ENCODE results near the gene TFF1.
"Not testable (repeated sequence)": the region's sequence is repeated elsewhere in the genome, so short reads cannot be mapped to it uniquely, and the experiment has no call there.

Gene TFF1

DNA sequence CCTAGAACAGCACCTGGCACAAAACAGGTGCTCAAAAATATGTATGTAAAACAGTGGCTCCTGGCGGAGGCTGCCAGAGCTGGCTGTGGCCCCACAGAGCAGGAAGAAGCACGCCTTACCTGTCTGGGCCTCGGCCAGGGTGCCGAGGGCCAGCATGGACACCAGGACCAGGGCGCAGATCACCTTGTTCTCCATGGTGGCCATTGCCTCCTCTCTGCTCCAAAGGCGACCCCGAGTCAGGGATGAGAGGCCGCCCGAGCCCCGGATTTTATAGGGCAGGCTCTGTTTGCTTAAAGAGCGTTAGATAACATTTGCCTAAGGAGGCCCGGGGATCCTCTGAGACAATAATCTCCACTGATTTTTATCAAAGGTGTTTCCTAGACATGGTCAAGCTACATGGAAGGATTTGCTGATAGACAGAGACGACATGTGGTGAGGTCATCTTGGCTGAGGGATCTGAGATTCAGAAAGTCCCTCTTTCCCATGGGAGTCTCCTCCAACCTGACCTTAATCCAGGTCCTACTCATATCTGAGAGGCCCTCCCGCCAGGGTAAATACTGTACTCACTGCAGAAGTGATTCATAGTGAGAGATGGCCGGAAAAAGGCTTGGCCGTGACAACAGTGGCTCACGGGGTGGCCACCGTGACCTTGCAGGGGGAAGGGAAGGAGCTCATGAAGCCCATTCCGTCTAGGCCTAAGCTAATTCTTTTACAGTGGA is at the start of gene TFF1:
TSS of gene TFF1 (minus strand) at position 244 of the 719 bp plus-strand sequence. CDS start at position 204, 40 bp downstream.
- FAIRE-seq: no peak

DNA sequence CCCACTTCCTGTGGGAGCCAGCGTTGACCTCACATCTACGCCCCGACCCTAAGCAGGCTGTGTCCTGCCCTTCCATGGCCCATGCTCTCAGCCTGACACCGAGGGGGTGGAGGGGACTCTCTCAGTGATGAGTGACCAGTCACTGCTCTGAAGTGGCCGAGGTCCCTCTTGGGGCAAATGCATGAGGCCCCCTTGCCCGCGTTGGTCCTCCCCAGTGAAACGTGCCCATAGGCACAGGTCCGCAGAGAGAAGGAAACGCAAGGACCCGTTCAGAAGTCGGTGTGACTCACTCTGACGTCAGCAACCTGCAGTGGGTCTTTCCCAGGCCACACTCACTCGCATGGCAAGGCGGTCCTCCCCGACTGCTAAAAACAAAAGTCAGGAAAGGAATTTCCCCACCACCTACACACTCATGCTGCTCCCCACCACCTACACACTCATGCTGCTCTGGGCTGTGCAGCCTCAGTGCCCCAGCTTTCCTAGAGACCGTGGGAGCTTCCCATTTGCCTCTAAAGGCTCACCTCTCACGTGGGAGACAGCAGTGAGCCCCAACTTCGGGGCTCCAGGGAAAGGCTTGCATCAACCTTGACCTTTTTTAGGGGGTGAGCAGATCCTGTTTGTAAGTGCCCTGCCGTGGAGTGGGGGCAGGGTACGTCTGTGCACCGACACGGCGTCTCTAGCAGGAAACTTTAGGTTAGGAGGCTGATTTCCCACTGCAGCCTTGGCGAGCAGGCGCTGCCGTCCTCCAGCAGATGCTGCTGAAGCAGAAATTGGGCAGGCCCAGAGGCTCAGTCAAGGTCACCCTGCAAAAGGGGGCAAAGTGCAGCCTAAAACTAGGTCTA is 48.8 kb upstream of the TFF1 start:
- no peak for FAIRE-seq

DNA sequence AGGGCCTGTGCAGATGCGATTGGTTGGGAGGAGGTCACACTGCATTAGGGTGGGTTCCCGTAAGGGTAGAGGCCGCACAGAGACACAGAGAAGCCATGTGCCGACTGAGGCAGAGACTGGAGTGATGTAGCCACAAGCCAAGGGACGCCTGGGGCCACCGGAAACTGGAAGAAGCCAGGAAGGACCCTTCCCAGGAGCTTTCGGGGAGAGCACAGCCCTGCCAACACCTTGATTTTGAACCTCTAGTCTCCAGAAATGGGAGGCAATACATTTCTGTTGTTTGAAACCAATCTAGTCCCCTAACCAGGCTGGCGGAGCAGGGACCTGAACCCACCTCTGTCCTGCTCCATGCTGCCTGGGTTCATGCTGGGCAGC is 48.2 kb upstream of the TFF1 start:
- FAIRE-seq: no peak

DNA sequence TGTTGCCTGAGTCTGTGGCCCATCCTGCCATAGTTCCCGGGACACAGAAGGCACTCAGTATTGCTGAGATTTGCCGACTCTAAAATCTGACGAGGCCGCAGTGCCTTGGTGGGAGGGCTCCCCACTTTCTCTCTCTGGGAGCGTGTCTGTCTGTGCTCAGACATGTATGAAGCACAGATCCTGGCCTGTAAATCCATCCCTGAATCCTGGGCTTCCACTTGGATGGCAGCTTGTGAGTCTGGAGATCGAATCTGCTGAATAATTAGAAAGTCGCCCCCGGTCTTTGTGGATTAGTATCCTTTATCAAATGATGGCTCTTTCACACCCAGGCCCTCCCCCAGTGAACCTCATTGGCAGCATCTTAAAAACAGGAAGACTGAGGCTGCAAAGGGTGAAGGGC is 47.7 kb upstream of the TFF1 start:
- no peak for FAIRE-seq

GRCh38 chr21:42413500-42413899 is 47.2 kb upstream of the TFF1 start:
- FAIRE-seq: no peak

GRCh38 chr21:42413093-42413492 is 46.8 kb upstream of the TFF1 start:
- no peak for FAIRE-seq

DNA sequence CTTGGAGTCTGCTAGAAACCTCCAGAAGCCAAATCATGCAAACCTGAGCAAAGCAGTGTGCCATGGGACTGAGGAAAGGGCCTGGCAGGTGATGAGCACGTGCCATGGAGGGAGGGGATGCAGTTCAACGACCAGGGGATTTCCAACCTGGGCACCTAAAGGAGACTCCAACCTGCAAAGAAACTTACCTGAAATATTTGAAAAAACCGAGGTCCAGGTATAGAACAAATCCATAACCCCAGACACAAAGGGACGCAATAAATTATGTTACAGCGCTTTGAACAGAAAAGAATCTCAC is 46.2 kb upstream of the TFF1 start:
- FAIRE-seq: no peak

DNA sequence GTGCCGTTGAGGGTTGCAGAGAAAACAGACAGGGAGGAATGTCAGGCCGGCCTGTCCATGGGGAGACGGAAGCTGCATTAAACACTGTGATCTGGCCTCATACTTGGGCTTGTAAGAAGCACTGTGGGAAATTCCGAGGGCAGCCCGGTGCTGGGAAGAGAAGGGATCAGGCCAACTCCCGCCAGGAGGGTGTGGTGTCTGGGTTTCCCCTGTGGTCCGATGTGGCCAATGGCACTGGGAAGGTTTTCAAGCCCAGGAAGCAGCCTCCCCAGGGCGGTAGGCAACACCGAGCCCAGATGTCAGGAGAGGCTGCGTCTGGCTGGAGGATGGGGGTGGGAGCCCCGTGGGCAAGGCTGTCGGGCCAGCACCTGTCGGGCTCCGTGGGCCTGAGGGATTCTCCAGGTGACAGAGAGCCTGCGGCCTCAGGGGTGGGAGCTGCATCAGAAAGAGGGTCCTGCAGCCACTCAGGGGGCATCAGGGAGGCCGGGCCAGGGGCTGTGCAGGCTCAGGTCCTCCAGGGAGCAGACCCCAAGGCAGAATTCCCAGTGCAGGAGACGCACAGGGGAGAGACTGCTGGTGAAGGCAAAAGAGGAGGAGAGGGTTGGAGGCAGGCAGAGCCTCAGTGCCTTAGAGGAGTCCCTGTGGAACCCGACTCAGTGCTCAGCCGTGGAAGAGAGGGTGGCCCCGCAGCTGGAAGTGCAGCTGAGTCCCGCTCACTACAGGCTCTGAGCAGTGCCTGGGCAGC is 45.7 kb upstream of the TFF1 start:
- no peak for FAIRE-seq

DNA sequence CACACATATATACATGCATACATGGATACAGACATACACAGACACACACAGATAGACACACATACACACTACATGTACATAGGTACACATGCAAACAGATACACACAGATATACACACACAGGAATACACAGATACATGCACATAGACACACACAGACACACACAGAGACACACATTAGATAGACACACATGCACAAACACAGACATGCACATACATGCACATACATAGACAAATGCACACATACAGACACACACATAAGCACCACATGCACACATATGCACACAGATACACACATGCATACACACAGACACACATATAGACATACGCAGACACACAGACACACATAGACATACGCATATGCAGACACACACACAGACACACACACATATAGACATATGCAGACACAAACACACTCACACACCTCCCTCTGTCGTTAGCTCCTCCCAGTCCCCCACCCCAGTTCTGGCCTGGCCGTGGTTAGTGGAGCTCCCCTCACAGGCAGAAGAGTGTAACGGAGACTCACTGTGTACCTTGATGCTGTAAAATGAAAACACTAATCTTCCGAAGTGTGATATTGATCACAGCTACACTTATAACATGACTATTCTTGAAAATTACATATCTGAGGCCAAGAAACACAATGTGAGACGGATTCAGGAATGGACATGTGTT is 45.0 kb upstream of the TFF1 start:
- no peak for FAIRE-seq

GRCh38 chr21:42409366-42409765 is 43.0 kb upstream of the TFF1 start:
- FAIRE-seq: no peak

- FAIRE-seq: not testable (repeated sequence)
These were observed 42.4 kb upstream of the TFF1 start for GRCh38 chr21:42408718-42409117.

- no peak for FAIRE-seq
These were observed 41.1 kb upstream of the TFF1 start for GRCh38 chr21:42407476-42407875.

- FAIRE-seq: no peak
These were observed 40.5 kb upstream of the TFF1 start for GRCh38 chr21:42406866-42407265.

DNA sequence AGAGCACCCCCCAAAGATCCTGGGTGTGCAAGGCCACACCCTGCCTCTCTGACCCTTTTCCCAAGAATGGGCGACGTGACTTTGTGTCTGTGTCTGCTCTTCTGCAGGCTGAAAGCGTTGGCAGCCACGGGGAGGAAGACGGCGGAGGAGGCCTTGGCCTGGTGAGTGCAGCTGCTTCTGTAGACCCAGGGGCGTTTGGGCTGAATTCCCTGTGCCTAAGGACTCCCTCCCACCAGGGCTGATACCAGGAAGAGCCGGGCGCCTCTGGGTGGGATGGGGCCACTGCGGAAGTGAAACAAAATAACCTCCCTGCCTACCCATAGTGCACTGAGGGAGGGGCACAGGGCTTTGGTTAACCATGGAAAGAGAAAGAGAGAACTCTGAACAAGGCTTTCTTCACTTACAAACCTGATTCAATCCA is 39.9 kb upstream of the TFF1 start:
- no peak for FAIRE-seq

GRCh38 chr21:42405064-42406013 is 39.0 kb upstream of the TFF1 start:
- no peak for FAIRE-seq

- no peak for FAIRE-seq
These were observed 38.2 kb upstream of the TFF1 start for GRCh38 chr21:42404539-42404938.

DNA sequence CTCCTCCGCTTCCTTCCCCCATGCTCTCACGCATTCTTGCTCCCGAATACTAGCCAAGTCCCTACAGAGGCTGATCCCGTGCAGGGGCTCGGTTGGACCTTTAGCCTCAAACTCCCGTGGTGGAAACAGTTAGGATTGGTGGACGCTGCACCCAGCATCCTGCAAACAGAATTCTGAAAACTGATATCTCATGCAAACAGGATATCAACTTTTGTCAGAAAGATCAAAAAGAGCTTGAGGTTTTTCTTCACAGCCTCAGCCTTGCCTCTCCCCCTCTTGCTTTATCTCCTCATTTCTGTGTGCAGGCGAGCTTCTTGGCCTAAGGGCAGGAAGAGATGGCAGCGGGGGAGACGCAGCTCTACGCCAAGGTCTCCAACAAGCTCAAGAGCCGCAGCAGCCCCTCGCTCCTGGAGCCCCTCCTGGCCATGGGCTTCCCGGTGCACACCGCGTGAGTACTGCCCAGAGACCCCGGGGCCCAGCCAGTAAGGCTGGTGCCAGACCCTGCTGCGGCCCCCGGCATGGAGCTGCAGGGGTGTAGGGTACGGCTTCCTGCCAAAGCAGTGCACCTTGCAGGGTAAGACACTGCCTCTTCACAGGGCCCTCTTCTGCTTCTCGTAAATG is 37.4 kb upstream of the TFF1 start, which contains the start of gene UBASH3A:
TSS of gene UBASH3A (plus strand) at position 292 of the 621 bp plus-strand sequence. CDS start at position 336, 44 bp downstream.
- FAIRE-seq: no peak

GRCh38 chr21:42401820-42402251 is 35.5 kb upstream of the TFF1 start:
- no peak for FAIRE-seq

DNA sequence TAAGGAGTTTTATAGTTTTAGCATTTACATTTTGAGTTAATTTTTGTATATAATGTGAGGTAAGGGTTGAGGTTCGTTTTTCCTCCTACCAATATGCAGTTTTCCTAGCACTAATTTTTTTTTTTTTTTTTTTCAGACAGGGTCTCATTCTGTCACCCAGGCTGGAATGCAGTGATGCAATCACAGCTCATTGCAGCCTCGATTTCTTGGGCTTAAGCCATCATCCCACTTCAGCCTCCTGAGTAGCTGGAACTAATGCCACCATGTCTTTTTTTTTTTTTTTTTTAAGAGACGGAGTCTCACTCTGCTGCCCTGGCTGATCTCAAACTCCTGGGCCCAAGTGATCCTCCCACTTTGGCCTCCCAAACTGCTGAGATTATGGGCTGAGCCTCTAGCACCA is 34.8 kb upstream of the TFF1 start:
- no peak for FAIRE-seq

DNA sequence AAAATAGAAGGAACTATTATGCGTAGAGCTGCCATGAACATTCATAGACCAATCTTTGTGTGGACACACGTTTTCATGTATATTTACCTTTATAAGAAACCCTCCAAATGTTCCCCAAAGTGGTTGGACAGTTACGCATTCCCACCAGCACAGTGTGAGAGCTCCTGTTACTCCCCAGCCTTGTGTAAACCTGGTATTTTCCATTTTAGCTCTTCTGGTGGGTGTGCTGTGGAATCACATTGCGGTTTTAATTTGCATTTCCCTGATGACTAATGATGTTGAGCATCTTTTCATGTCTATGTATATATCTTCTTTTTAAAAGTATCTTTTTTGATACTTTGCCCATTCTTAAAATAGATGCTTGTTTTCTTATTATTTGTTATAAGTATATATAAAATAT is 34.2 kb upstream of the TFF1 start:
- no peak for FAIRE-seq

GRCh38 chr21:42398436-42399028 is 32.2 kb upstream of the TFF1 start:
- FAIRE-seq: no peak

Data from TTC549 (cell line).